OCI-LY3 (cell line): ENCODE data around the gene ZNF487.

ENCODE experiments used
- CTCF ChIP-seq: fragments of 200-600, 300-600 bp; sonication (generic); IDR thresholded peaks from 2 replicates; pipeline ENCODE4 v1.5.1; 2014; ENCODE audit warnings: antibody characterized with exemption, low read length, low read depth
- EZH2phosphoT487 ChIP-seq: fragments of 200-600 bp; shearing (Covaris generic); IDR thresholded peaks from 2 replicates; pipeline ENCODE4 v1.6.1; 2018; ENCODE audit warnings: antibody characterized with exemption, mixed run types, low read depth

- TF ChIP-seq CTCF (peak; percentile 24), EZH2phosphoT487 (no peak)
Measured at GRCh38 chr10:43436291-43437140, at the start of gene ZNF487.
